GM18951 (cell line): ENCODE data around the gene CRYBG3.
A peak's percentile ranks its signal among the peaks of the same experiment; 100 is the strongest.

Source experiments
- POLR2A ChIP-seq: IDR thresholded peaks from 4 replicates; pipeline ENCODE4 v1.6.1; 2011; ENCODE audit warnings: mild to moderate bottlenecking; ENCODE audit not compliant: insufficient read length, insufficient read depth; ENCODE audit errors: extremely low read depth
- in situ Hi-C: fragments of 300-500 bp; cut with MboI; formaldehyde crosslinking; loops from one replicate; pipeline ENCODE4 v1.12.0; 2022; ENCODE audit warnings: low sequenced_read_pairs, mixed read lengths, inconsistent platforms; ENCODE audit not compliant: unreplicated experiment

Gene CRYBG3

GRCh38 chr3:97821774-97822358 is at the start of gene CRYBG3:
Gene CRYBG3 (plus strand): TSS chr3:97822011. CDS start chr3:97822207, 196 bp downstream.
- TF ChIP-seq POLR2A: peak; percentile 60
- in situ Hi-C loops: no loop called here

GRCh38 chr3:97772926-97773325 is 48.9 kb upstream of the CRYBG3 start:
- in situ Hi-C loops: no loop called here
- no peak for TF ChIP-seq POLR2A

GRCh38 chr3:97778152-97778551 is 43.7 kb upstream of the CRYBG3 start:
- in situ Hi-C loops: loop anchor here (25.0 kb wide), 1 partner anchor 559 kb away; no protein-coding TSS in a partner anchor
- TF ChIP-seq POLR2A: no peak

- no peak for TF ChIP-seq POLR2A
- in situ Hi-C loops: loop anchor here (5.0 to 25.0 kb wide), 2 partner anchors 224 to 544 kb away; no protein-coding TSS in a partner anchor
Measured at GRCh38 chr3:97793420-97794019, 28.3 kb upstream of the CRYBG3 start.

GRCh38 chr3:97795951-97796350 is 25.9 kb upstream of the CRYBG3 start:
- in situ Hi-C loops: loop anchor here (25.0 kb wide), 1 partner anchor 541 kb away; no protein-coding TSS in a partner anchor

GRCh38 chr3:97804471-97804870 is 17.3 kb upstream of the CRYBG3 start:
- no peak for TF ChIP-seq POLR2A
- in situ Hi-C loops: no loop called here

More at GRCh38 chr3:97795951-97796350, 25.9 kb upstream of the CRYBG3 start:
- TF ChIP-seq POLR2A: no peak

- no peak for TF ChIP-seq POLR2A
- in situ Hi-C loops: no loop called here
Measured at GRCh38 chr3:97810779-97811390, 10.9 kb upstream of the CRYBG3 start.

GRCh38 chr3:97815149-97815917 is 6.5 kb upstream of the CRYBG3 start:
- in situ Hi-C loops: no loop called here

GRCh38 chr3:97816811-97817210 is 5.0 kb upstream of the CRYBG3 start:
- in situ Hi-C loops: no loop called here
- TF ChIP-seq POLR2A: no peak

More at GRCh38 chr3:97815149-97815917, 6.5 kb upstream of the CRYBG3 start:
- no peak for TF ChIP-seq POLR2A

- no peak for TF ChIP-seq POLR2A
- in situ Hi-C loops: no loop called here
Measured at GRCh38 chr3:97817965-97818364, 3.8 kb upstream of the CRYBG3 start.

- TF ChIP-seq POLR2A: no peak
Measured at GRCh38 chr3:97820780-97821179, 1.0 kb upstream of the CRYBG3 start.

GRCh38 chr3:97821287-97821773 is 481 bp upstream of the CRYBG3 start:
- in situ Hi-C loops: no loop called here
- no peak for TF ChIP-seq POLR2A

More at GRCh38 chr3:97820780-97821179, 1.0 kb upstream of the CRYBG3 start:
- in situ Hi-C loops: no loop called here

- in situ Hi-C loops: no loop called here
- TF ChIP-seq POLR2A: no peak
Measured at GRCh38 chr3:97822359-97822775, 556 bp downstream of the CRYBG3 start.
